Forelimb muscle (tissue), 1 donor: ENCODE measurements around the gene CACNG1. TPM values are rescaled to one million over a fixed set of nuclear protein-coding genes. Genes with fewer than 3 reads are reported as not detected.
"Not testable (repeated sequence)": the region's sequence is repeated elsewhere in the genome, so short reads cannot be mapped to it uniquely, and the experiment has no call there.

Experiments used
- DNase-seq: peaks from one replicate; pipeline ENCODE4 v3.0.0-alpha.2; 2013; ENCODE audit warnings: low read depth
- polyA plus RNA-seq: library from polyadenylated mRNA; unstranded; fragments of 120-200 nt; gene quantifications from one replicate; pipeline ENCODE4 v1.2.1, GENCODE V29; 2013; ENCODE audit not compliant: insufficient read length

CACNG1 gene
- polyA plus RNA-seq, 1 donor: 267 TPM

- DNase-seq: no peak
Measured at GRCh38 chr17:67025216-67025792, 19.1 kb upstream of the CACNG1 start.

- no peak for DNase-seq
Measured at GRCh38 chr17:67026341-67026740, 18.0 kb upstream of the CACNG1 start.

GRCh38 chr17:67027031-67027628 lies 17.2 kb upstream of the CACNG1 start:
- no peak for DNase-seq

GRCh38 chr17:67030641-67031040 lies 13.7 kb upstream of the CACNG1 start:
- no peak for DNase-seq

GRCh38 chr17:67032382-67032781 lies 12.0 kb upstream of the CACNG1 start:
- DNase-seq: no peak

GRCh38 chr17:67032985-67033384 lies 11.4 kb upstream of the CACNG1 start:
- DNase-seq: no peak

- no peak for DNase-seq
Measured at GRCh38 chr17:67033613-67034012, 10.7 kb upstream of the CACNG1 start.

GRCh38 chr17:67035131-67036083 lies 8.9 kb upstream of the CACNG1 start:
- DNase-seq: no peak

GRCh38 chr17:67038861-67039365 lies 5.4 kb upstream of the CACNG1 start:
- no peak for DNase-seq

- no peak for DNase-seq
Measured at GRCh38 chr17:67040652-67041051, 3.7 kb upstream of the CACNG1 start.

GRCh38 chr17:67041119-67041518 lies 3.2 kb upstream of the CACNG1 start:
- DNase-seq: not testable (repeated sequence)

- no peak for DNase-seq
Measured at GRCh38 chr17:67041531-67041930, 2.8 kb upstream of the CACNG1 start.

GRCh38 chr17:67041941-67042899 lies 2.1 kb upstream of the CACNG1 start:
- no peak for DNase-seq

GRCh38 chr17:67043283-67043682 lies 1.1 kb upstream of the CACNG1 start:
- DNase-seq: no peak

GRCh38 chr17:67044940-67045339 lies 586 bp downstream of the CACNG1 start:
- DNase-seq: no peak

GRCh38 chr17:67046398-67046797 lies 2.0 kb downstream of the CACNG1 start:
- DNase-seq: no peak

GRCh38 chr17:67047382-67047781 lies 3.0 kb downstream of the CACNG1 start:
- DNase-seq: no peak

- no peak for DNase-seq
Measured at GRCh38 chr17:67049025-67049739, 4.8 kb downstream of the CACNG1 start.

- no peak for DNase-seq
Measured at GRCh38 chr17:67050066-67050465, 5.7 kb downstream of the CACNG1 start.

GRCh38 chr17:67050471-67051154 lies 6.3 kb downstream of the CACNG1 start:
- DNase-seq: no peak
